GM12878 (cell line): ENCODE results near the gene CHRM3. TPM values are rescaled to one million over a fixed set of nuclear protein-coding genes. Genes with fewer than 3 reads are reported as not detected.

Experiments
- ATAC-seq: fragments of 200-7000 bp; cut with Tn5 transposase; 3 replicates; pipeline ENCODE4 v1.9.1; 2020; ENCODE audit warnings: mild to moderate bottlenecking, moderate library complexity
- BruUV-seq: library from RNA; stranded (reverse); fragments of 400-500 nt; replicated peaks from 2 replicates; lab custom pipeline; 2021; lab: Mats Ljungman, UMichigan
- CTCF ChIA-PET: fragments of 300-600 bp; sonication (Branson Sonifier 250); formaldehyde crosslinking; extraction: SDS; loops from one replicate; lab custom pipeline; 2021; ENCODE audit warnings: inconsistent platforms; lab: Yijun Ruan, JAX
- POLR2A ChIA-PET: fragments of 350-600 bp; formaldehyde crosslinking; extraction: SDS; loops from one replicate; lab custom pipeline; 2021; ENCODE audit warnings: inconsistent platforms; lab: Charles Lee
- RAD21 ChIA-PET: fragments of 300-600 bp; sonication (Branson Sonifier 250); formaldehyde crosslinking; loops from one replicate; lab custom pipeline; 2023; ENCODE audit warnings: antibody characterized with exemption; ENCODE audit not compliant: unreplicated experiment; lab: Charles Lee
- SMC1A ChIA-PET: fragments of 300-600 bp; sonication (Branson Sonifier 250); formaldehyde crosslinking; loops from one replicate; lab custom pipeline; 2023; ENCODE audit not compliant: unreplicated experiment, uncharacterized antibody; lab: Charles Lee
- DNase-seq: peaks from one replicate; pipeline ENCODE4 v3.0.0-alpha.2; 2011; ENCODE audit warnings: low read depth, low spot score
- FAIRE-seq: peaks from 3 replicates; lab custom pipeline; 2011; peaks lifted over from hg19 to GRCh38; lab: Jason Lieb, UNC
- H2AFZ ChIP-seq: 2 replicates; pipeline ENCODE4 v1.6.0; 2011; ENCODE audit warnings: low read depth, low read length, control low read depth; ENCODE audit not compliant: control insufficient read depth
- H3K27ac ChIP-seq: 2 replicates; pipeline ENCODE4 v1.5.1; 2011; ENCODE audit warnings: control low read depth; ENCODE audit not compliant: control insufficient read depth, insufficient read depth
- H3K27me3 ChIP-seq, 2 experiments: replicated peaks in 1 of 2; 2 replicates each; pipeline versions ENCODE4 v1.6.0 to v1.6.1; 2011; ENCODE audit warnings: low read length in 1 of 2; ENCODE audit not compliant: control insufficient read depth in 2 of 2, insufficient read depth in 2 of 2
- H3K36me3 ChIP-seq, 2 experiments: 2 replicates each; pipeline ENCODE4 v1.5.1; 2011; ENCODE audit warnings: low read length in 1 of 2; ENCODE audit not compliant: control insufficient read depth in 2 of 2, insufficient read depth in 2 of 2
- H3K4me1 ChIP-seq: 2 replicates; pipeline ENCODE4 v1.6.1; 2011; ENCODE audit warnings: mild to moderate bottlenecking, low read length, moderate library complexity, mixed read lengths; ENCODE audit not compliant: control insufficient read depth, insufficient read depth
- H3K4me2 ChIP-seq: 2 replicates; pipeline ENCODE4 v1.6.0; 2011; ENCODE audit warnings: control low read depth; ENCODE audit not compliant: control insufficient read depth, insufficient read depth
- H3K4me3 ChIP-seq: fragments of 200-600 bp; sonication (generic); 2 replicates; pipeline ENCODE4 v1.5.1; 2016
- H3K79me2 ChIP-seq: 2 replicates; pipeline ENCODE4 v1.6.0; 2011; ENCODE audit warnings: low read length; ENCODE audit not compliant: control insufficient read depth, insufficient read depth
- H3K9ac ChIP-seq: 2 replicates; pipeline ENCODE4 v1.8.0; 2011; ENCODE audit warnings: low read length, control low read depth, mixed read lengths; ENCODE audit not compliant: control insufficient read depth, insufficient read depth
- H3K9me3 ChIP-seq: replicated peaks from 3 replicates; pipeline ENCODE4 v1.5.1; 2011; ENCODE audit warnings: mild to moderate bottlenecking, low read length; ENCODE audit not compliant: control insufficient read depth, insufficient read depth
- H4K20me1 ChIP-seq: 2 replicates; pipeline ENCODE4 v1.6.0; 2011; ENCODE audit not compliant: control insufficient read depth, insufficient read depth
- FOXK2 ChIP-seq: fragments of 450-650 bp; IDR thresholded peaks from 2 replicates; pipeline ENCODE4 v1.6.1; 2017; ENCODE audit warnings: mild to moderate bottlenecking, moderate library complexity
- HDAC2 ChIP-seq: fragments of 200-600 bp; sonication (generic); IDR thresholded peaks from 2 replicates; pipeline ENCODE4 v1.6.1; 2017
- JUND ChIP-seq: IDR thresholded peaks from 2 replicates; pipeline ENCODE4 v1.6.1; 2012; ENCODE audit warnings: low read depth, mild to moderate bottlenecking, low read length, improper control_type of control experiment, moderate library complexity
- KDM1A ChIP-seq: fragments of 200-600 bp; sonication (generic); IDR thresholded peaks from 2 replicates; pipeline ENCODE4 v1.6.1; 2016; ENCODE audit warnings: borderline replicate concordance
- STAT1 ChIP-seq: fragments of 450-650 bp; conservative IDR thresholded peaks from 2 replicates; pipeline ENCODE4 v1.6.1; 2014; ENCODE audit warnings: antibody characterized with exemption, mild to moderate bottlenecking
- SUZ12 ChIP-seq: fragments of 200-600 bp; sonication (generic); IDR thresholded peaks from one replicate; pipeline ENCODE4 v1.6.1; 2018; ENCODE audit warnings: antibody characterized with exemption, mild to moderate bottlenecking; ENCODE audit not compliant: unreplicated experiment
- TCF3 ChIP-seq: IDR thresholded peaks from 2 replicates; pipeline ENCODE4 v1.6.1; 2012; ENCODE audit warnings: low read depth, mild to moderate bottlenecking, low read length, borderline replicate concordance; ENCODE audit not compliant: insufficient read depth
- WGBS: methylation state at CpG from one replicate; pipeline ENCODE4 v1.1.6; 2016; ENCODE audit warnings: low lambda C conversion rate; ENCODE audit not compliant: insufficient replicate concordance, insufficient coverage; ENCODE audit errors: missing lambda C conversion rate; 5-methylcytosine and 5-hydroxymethylcytosine counted together
- in situ Hi-C: fragments of 300-500 bp; cut with MboI; formaldehyde crosslinking; loops from 9 replicates; pipeline ENCODE4 v1.14.3; 2018; ENCODE audit warnings: mixed read lengths
- intact Hi-C: fragments of 100-400 bp; cut with micrococcal nuclease; formaldehyde crosslinking; loops from one replicate; pipeline ENCODE4 v1.14.2; 2022; ENCODE audit not compliant: unreplicated experiment
- polyA plus RNA-seq, 11 experiments: library from polyadenylated mRNA; depleted of rRNA in 4 of 11; unstranded in 6 of 11; stranded (reverse) in 5 of 11; fragments of >200 nt; fragmentation: Nextera tagmentation in 4 of 11; fragmentation: Illumina TruSeq in 1 of 11; extraction: Ambion mirVana in 4 of 11; extraction: Trizol in 1 of 11; gene quantifications; 1 replicate in 1 of 11; 2 replicates in 10 of 11; pipeline versions ENCODE4 v1.2.1 to v1.2.3, GENCODE V29; 2011 to 2016; ENCODE audit warnings: inconsistent platforms in 2 of 11, missing spikeins in 2 of 11, low read depth in 1 of 11
- total RNA-seq, 4 experiments: library from RNA; depleted of rRNA in 3 of 4; stranded (reverse); fragments of >200 nt in 3 of 4; fragmentation: Illumina TruSeq in 1 of 4; extraction: Trizol in 1 of 4; gene quantifications; 2 replicates each; pipeline versions ENCODE4 v1.2.1 to v1.2.3, GENCODE V29; 2013 to 2021
- TF ChIP-seq, protein P1 (sequence below): fragments of 450-650 bp; IDR thresholded peaks from 2 replicates; pipeline ENCODE4 v1.6.1; 2018; ENCODE audit warnings: borderline replicate concordance, mild to moderate bottlenecking; ENCODE audit not compliant: partially characterized antibody
- TF ChIP-seq, protein P2 (sequence below): fragments of 450-650 bp; IDR thresholded peaks from 2 replicates; pipeline ENCODE4 v1.6.1; 2016; ENCODE audit warnings: mild to moderate bottlenecking, moderate library complexity, borderline replicate concordance
- TF ChIP-seq, protein P3 (sequence below): fragments of 450-650 bp; IDR thresholded peaks from 2 replicates; pipeline ENCODE4 v1.6.1; 2014; ENCODE audit warnings: mild to moderate bottlenecking

Gene CHRM3
- total and polyA plus RNA-seq, 10 of the 15 experiments (the other 5 are each of a cell fraction or from before 2014, with no cell fraction given) = 0.06 to 0.12 TPM; not detected in 8

DNA sequence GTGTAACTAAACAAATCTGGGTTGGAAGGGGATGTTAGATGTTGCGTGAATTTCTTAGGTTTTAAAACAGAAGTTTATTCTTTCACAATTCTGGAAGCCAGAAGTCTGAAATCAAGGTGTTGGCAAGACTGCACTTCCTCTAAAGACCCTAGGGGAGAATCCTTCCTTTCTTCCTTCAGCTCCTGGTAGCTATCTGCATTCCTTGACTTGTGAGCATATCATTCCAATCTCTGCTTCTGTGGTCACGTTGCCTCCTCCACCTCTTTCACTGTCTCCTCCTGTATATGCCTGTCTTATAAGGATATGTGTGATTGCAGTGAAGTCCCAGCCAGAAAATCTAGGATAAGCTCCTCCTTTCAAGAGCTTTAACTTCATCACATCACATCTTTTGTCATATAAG is 7.7 kb downstream of the CHRM3 start:
- DNase-seq (no peak), ATAC-seq (no peak), FAIRE-seq (no peak)
- in situ Hi-C loops (loop anchor here (10.0 kb wide), 1 partner anchor 501 kb away; no protein-coding TSS in a partner anchor), intact Hi-C loops (no loop called here)
- H3K79me2 ChIP-seq = no peaks in the 10 kb centered on the region
- POLR2A ChIA-PET = no interaction called here
- no peak overlapping the region for H3K4me3 ChIP-seq
- H3K9ac ChIP-seq = no peak overlapping the region
- H3K9me3 ChIP-seq = no peaks in the 10 kb centered on the region
- H3K27ac ChIP-seq = no peak overlapping the region
- no peaks in the 10 kb centered on the region for H3K4me1 ChIP-seq
- no TSS peak for BruUV-seq
- no peaks in the 10 kb centered on the region for H3K36me3 ChIP-seq
- H2AFZ ChIP-seq = no peak overlapping the region
- CTCF ChIA-PET = no interaction called here
- SMC1A ChIA-PET = no interaction called here
- no peaks in the 10 kb centered on the region for H4K20me1 ChIP-seq
- RAD21 ChIA-PET = no interaction called here
- no peak overlapping the region for H3K4me2 ChIP-seq
- TF ChIP-seq, protein P1, sequence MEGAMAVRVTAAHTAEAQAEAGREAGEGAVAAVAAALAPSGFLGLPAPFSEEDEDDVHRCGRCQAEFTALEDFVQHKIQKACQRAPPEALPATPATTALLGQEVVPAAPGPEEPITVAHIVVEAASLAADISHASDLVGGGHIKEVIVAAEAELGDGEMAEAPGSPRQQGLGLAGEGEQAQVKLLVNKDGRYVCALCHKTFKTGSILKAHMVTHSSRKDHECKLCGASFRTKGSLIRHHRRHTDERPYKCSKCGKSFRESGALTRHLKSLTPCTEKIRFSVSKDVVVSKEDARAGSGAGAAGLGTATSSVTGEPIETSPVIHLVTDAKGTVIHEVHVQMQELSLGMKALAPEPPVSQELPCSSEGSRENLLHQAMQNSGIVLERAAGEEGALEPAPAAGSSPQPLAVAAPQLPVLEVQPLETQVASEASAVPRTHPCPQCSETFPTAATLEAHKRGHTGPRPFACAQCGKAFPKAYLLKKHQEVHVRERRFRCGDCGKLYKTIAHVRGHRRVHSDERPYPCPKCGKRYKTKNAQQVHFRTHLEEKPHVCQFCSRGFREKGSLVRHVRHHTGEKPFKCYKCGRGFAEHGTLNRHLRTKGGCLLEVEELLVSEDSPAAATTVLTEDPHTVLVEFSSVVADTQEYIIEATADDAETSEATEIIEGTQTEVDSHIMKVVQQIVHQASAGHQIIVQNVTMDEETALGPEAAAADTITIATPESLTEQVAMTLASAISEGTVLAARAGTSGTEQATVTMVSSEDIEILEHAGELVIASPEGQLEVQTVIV = no peak
- TF ChIP-seq TCF3 = no peak
- TF ChIP-seq KDM1A = no peak
- no peak for TF ChIP-seq HDAC2
- TF ChIP-seq, protein P2, sequence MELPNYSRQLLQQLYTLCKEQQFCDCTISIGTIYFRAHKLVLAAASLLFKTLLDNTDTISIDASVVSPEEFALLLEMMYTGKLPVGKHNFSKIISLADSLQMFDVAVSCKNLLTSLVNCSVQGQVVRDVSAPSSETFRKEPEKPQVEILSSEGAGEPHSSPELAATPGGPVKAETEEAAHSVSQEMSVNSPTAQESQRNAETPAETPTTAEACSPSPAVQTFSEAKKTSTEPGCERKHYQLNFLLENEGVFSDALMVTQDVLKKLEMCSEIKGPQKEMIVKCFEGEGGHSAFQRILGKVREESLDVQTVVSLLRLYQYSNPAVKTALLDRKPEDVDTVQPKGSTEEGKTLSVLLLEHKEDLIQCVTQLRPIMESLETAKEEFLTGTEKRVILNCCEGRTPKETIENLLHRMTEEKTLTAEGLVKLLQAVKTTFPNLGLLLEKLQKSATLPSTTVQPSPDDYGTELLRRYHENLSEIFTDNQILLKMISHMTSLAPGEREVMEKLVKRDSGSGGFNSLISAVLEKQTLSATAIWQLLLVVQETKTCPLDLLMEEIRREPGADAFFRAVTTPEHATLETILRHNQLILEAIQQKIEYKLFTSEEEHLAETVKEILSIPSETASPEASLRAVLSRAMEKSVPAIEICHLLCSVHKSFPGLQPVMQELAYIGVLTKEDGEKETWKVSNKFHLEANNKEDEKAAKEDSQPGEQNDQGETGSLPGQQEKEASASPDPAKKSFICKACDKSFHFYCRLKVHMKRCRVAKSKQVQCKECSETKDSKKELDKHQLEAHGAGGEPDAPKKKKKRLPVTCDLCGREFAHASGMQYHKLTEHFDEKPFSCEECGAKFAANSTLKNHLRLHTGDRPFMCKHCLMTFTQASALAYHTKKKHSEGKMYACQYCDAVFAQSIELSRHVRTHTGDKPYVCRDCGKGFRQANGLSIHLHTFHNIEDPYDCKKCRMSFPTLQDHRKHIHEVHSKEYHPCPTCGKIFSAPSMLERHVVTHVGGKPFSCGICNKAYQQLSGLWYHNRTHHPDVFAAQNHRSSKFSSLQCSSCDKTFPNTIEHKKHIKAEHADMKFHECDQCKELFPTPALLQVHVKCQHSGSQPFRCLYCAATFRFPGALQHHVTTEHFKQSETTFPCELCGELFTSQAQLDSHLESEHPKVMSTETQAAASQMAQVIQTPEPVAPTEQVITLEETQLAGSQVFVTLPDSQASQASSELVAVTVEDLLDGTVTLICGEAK = no peak
- no peak for TF ChIP-seq FOXK2
- no peak for TF ChIP-seq SUZ12
- no peak for TF ChIP-seq JUND
- TF ChIP-seq, protein P3, sequence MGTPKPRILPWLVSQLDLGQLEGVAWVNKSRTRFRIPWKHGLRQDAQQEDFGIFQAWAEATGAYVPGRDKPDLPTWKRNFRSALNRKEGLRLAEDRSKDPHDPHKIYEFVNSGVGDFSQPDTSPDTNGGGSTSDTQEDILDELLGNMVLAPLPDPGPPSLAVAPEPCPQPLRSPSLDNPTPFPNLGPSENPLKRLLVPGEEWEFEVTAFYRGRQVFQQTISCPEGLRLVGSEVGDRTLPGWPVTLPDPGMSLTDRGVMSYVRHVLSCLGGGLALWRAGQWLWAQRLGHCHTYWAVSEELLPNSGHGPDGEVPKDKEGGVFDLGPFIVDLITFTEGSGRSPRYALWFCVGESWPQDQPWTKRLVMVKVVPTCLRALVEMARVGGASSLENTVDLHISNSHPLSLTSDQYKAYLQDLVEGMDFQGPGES = no peak
- no peak for TF ChIP-seq STAT1
- WGBS = 0% methylated on average over 2 of the region's 2 CpGs
- no peaks in the 10 kb centered on the region for H3K27me3 ChIP-seq
